Activated T-cell treated with anti-CD3 and anti-CD28 coated beads, Interleukin-2, amount 50 U/mL, for 1 hour (primary cell): ENCODE data around the gene RNF220.
A peak's percentile ranks its signal among the peaks of the same experiment; 100 is the strongest.

ENCODE experiments used
- DNase-seq: peaks from one replicate; pipeline ENCODE4 v3.0.0-alpha.2; 2020

RNF220 gene

GRCh38 chr1:44641126-44642102, 236.4 kb downstream of the RNF220 start:
- DNase-seq: no peak

- no peak for DNase-seq
Measured at GRCh38 chr1:44642255-44642654, 237.2 kb downstream of the RNF220 start.

GRCh38 chr1:44642925-44643324, 237.9 kb downstream of the RNF220 start:
- DNase-seq: no peak

GRCh38 chr1:44643721-44644334, 238.8 kb downstream of the RNF220 start:
- no peak for DNase-seq

GRCh38 chr1:44644806-44645205, 239.8 kb downstream of the RNF220 start:
- no peak for DNase-seq

GRCh38 chr1:44645476-44646244, 240.6 kb downstream of the RNF220 start:
- no peak for DNase-seq

- no peak for DNase-seq
Measured at GRCh38 chr1:44646261-44647110, 241.4 kb downstream of the RNF220 start.

- DNase-seq: no peak
Measured at GRCh38 chr1:44647896-44648295, 242.8 kb downstream of the RNF220 start.

- DNase-seq: no peak
Measured at GRCh38 chr1:44648529-44649250, 243.6 kb downstream of the RNF220 start.

- DNase-seq: no peak
Measured at GRCh38 chr1:44649788-44650158, 244.7 kb downstream of the RNF220 start.

GRCh38 chr1:44650159-44650831, 245.2 kb downstream of the RNF220 start:
- DNase-seq: no peak

- no peak for DNase-seq
Measured at GRCh38 chr1:44651069-44651468, 246.0 kb downstream of the RNF220 start.

GRCh38 chr1:44652445-44653106, 247.5 kb downstream of the RNF220 start:
- peak; percentile 83 for DNase-seq

GRCh38 chr1:44653107-44653964, 248.3 kb downstream of the RNF220 start:
- no peak for DNase-seq

- no peak for DNase-seq
Measured at GRCh38 chr1:44654621-44655187, 249.6 kb downstream of the RNF220 start.

GRCh38 chr1:44655609-44656008, 250.6 kb downstream of the RNF220 start:
- no peak for DNase-seq

- no peak for DNase-seq
Measured at GRCh38 chr1:44659566-44659965, 254.5 kb downstream of the RNF220 start.

- DNase-seq: no peak
Measured at GRCh38 chr1:44660176-44660575, 255.1 kb downstream of the RNF220 start.
